Osteoblast (primary cell): ENCODE data around the gene GLI1. TPM values are rescaled to one million over a fixed set of nuclear protein-coding genes. Genes with fewer than 3 reads are reported as not detected.
A peak's percentile ranks its signal among the peaks of the same experiment; 100 is the strongest.

ENCODE experiments used
- DNase-seq: peaks from one replicate; pipeline ENCODE4 v3.0.0; 2011; ENCODE audit warnings: low spot score, mixed read lengths; ENCODE audit not compliant: insufficient read length; ENCODE audit errors: missing footprints
- H2AFZ ChIP-seq: 2 replicates; pipeline ENCODE4 v1.6.0; 2011; ENCODE audit warnings: mild to moderate bottlenecking, low read length
- H3K27ac ChIP-seq: 2 replicates; pipeline ENCODE4 v1.5.1; 2011; ENCODE audit warnings: mild to moderate bottlenecking, low read depth, low read length, moderate library complexity
- H3K27me3 ChIP-seq: 2 replicates; pipeline ENCODE4 v1.6.0; 2012; ENCODE audit warnings: mild to moderate bottlenecking, control low read depth, inconsistent platforms, low read length, moderate library complexity; ENCODE audit not compliant: insufficient read depth
- H3K36me3 ChIP-seq: 2 replicates; pipeline ENCODE4 v1.5.1; 2011; ENCODE audit warnings: mild to moderate bottlenecking, low read length, control low read depth, moderate library complexity; ENCODE audit not compliant: insufficient read depth
- H3K4me1 ChIP-seq: 2 replicates; pipeline ENCODE4 v1.5.1; 2011; ENCODE audit warnings: mild to moderate bottlenecking, low read length, control low read depth, moderate library complexity; ENCODE audit not compliant: insufficient read depth
- H3K4me2 ChIP-seq: 2 replicates; pipeline ENCODE4 v1.6.0; 2011; ENCODE audit warnings: mild to moderate bottlenecking, low read length; ENCODE audit not compliant: insufficient read depth
- H3K4me3 ChIP-seq: fragments of 200-600 bp; sonication (generic); 3 replicates; pipeline ENCODE4 v1.5.1; 2012; ENCODE audit warnings: mild to moderate bottlenecking, low read length, inconsistent platforms; ENCODE audit not compliant: insufficient read depth
- H3K79me2 ChIP-seq: 2 replicates; pipeline ENCODE4 v1.6.0; 2012; ENCODE audit warnings: mild to moderate bottlenecking, low read length, control low read depth, inconsistent platforms; ENCODE audit not compliant: insufficient read depth
- H3K9me3 ChIP-seq: 2 replicates; pipeline ENCODE4 v1.5.1; 2011; ENCODE audit warnings: low read depth, low read length, control low read depth
- H4K20me1 ChIP-seq: 2 replicates; pipeline ENCODE4 v1.6.0; 2012; ENCODE audit warnings: mild to moderate bottlenecking, low read length, control low read depth; ENCODE audit not compliant: insufficient read depth
- total RNA-seq: library from RNA; depleted of rRNA; stranded (reverse); fragments of >200 nt; gene quantifications from 2 replicates; pipeline ENCODE4 v1.2.3, GENCODE V29; 2012
- TF ChIP-seq, protein P1 (sequence below): IDR thresholded peaks from 2 replicates; pipeline ENCODE4 v1.5.1; 2011; ENCODE audit warnings: mild to moderate bottlenecking, low read depth, low read length, moderate library complexity; ENCODE audit errors: extremely low read depth

GLI1 gene
- total RNA-seq, 1 donor: 0.36 TPM

DNA sequence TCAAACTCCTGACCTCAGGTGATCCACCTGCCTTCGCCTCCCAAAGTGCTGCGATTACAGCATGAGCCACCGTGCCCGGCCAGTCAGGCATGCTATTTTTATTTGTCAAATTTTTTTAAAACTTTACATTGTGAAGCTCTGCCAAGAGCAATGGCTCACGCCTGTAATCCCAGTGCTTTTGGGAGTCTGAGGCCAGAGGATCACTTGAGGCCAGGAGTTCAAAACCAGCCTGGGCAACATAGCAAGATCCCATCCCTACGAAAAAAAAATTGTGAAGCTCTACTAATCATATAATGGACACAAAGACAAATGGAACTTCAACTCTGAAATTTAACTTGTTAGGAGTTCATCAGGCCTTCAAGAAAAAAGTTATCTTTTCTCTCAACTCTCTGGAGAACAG is 30.6 kb upstream of the GLI1 start:
- Histone ChIP-seq H4K20me1 (peaks cover 5% of the 10 kb centered on the region), H3K4me2 (peak overlapping the region; percentile 80), H3K27ac (no peak overlapping the region), H3K4me1 (peaks cover 12% of the 10 kb centered on the region), H3K79me2 (peaks cover 58% of the 10 kb centered on the region), H2AFZ (no peak overlapping the region), H3K4me3 (peak overlapping the region; percentile 77), H3K27me3 (no peaks in the 10 kb centered on the region), H3K36me3 (peaks cover 4% of the 10 kb centered on the region), H3K9me3 (no peaks in the 10 kb centered on the region)
- TF ChIP-seq, protein P1, sequence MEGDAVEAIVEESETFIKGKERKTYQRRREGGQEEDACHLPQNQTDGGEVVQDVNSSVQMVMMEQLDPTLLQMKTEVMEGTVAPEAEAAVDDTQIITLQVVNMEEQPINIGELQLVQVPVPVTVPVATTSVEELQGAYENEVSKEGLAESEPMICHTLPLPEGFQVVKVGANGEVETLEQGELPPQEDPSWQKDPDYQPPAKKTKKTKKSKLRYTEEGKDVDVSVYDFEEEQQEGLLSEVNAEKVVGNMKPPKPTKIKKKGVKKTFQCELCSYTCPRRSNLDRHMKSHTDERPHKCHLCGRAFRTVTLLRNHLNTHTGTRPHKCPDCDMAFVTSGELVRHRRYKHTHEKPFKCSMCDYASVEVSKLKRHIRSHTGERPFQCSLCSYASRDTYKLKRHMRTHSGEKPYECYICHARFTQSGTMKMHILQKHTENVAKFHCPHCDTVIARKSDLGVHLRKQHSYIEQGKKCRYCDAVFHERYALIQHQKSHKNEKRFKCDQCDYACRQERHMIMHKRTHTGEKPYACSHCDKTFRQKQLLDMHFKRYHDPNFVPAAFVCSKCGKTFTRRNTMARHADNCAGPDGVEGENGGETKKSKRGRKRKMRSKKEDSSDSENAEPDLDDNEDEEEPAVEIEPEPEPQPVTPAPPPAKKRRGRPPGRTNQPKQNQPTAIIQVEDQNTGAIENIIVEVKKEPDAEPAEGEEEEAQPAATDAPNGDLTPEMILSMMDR: no peak
- no peak for DNase-seq

DNA sequence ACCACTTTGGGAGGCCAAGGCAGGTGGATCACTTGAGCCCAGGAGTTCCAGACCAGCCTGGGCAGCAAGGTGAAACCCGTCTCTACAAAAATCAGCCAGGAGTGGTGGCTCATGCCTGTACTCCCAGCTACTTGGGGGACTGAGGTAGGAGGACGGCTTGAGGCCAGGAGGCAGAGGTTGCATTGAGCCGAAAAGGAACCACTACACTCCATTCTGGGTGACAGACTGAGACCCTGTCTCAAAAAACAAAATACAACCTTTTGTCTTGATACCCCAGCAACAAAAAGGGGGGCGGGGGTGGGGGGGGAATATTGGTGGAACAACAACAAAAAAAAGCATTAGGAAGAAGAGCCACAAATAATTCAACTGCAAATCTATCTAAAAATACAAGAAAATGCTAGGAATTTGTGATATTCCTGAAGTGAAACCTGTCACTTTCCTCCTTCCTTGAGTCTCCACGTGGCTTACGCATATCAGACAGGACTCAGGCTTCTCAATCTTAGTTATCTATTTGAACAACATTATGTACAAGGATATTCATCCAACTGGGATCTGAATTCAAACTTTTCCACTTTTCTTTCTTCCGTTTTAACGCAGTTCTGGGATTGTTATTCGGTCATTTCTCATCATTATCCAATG is 30.0 kb upstream of the GLI1 start:
- Histone ChIP-seq H4K20me1 (peaks cover 5% of the 10 kb centered on the region), H3K36me3 (peaks cover 4% of the 10 kb centered on the region), H3K4me3 (peak overlapping the region; percentile 77), H3K27me3 (no peaks in the 10 kb centered on the region), H3K27ac (peak overlapping the region; percentile 82), H2AFZ (peak overlapping the region; percentile 64), H3K4me2 (peak overlapping the region; percentile 80), H3K79me2 (peaks cover 51% of the 10 kb centered on the region), H3K4me1 (peaks cover 12% of the 10 kb centered on the region), H3K9me3 (no peaks in the 10 kb centered on the region)
- peak; percentile 65 for DNase-seq
- TF ChIP-seq, protein P1: no peak

DNA sequence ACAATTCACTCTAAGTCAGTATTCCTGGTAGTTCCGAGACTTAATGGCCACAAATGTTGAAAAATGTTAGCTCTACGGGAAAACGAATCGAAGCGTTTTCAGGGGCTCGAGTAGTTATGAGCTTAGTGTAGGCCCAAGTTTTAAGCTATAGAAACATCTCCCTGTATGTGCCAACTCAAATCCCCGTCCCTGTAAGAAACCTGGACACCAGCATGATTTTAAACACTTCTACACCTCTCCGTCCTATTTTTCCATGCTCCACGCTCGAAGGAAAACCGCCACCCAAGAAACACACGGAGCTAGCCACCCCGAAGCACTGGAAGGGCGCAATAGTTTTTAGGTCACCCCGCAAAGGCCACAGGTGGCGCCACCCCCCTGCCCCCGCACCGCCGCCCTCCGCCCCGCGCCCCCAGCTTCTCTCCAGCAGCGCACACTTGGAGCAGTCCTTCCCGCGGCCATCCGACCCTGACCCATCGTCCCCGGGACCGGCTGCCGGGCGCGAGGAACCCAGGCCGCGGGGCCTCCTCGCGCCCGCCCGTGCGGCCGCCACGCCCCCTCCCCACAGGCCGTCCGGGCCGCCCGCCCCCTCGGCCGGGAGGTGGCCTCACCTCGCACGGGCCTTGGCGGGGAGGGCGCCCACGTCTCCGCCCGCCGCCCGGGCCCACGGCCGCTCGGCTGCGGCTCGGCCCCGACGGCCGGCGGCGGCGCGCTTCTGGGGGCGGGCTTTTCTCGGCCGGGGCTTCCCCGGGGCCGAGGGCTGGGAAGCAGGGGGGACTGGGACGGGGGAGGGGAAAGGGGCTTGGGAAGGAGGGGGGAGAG is 29.3 kb upstream of the GLI1 start:
- Histone ChIP-seq H3K27me3 (no peaks in the 10 kb centered on the region), H2AFZ (peak overlapping the region; percentile 64), H3K4me2 (peak overlapping the region; percentile 80), H3K27ac (peak overlapping the region; percentile 82), H3K4me3 (peak overlapping the region; percentile 77), H3K79me2 (peaks cover 48% of the 10 kb centered on the region), H3K4me1 (peaks cover 12% of the 10 kb centered on the region), H4K20me1 (peaks cover 3% of the 10 kb centered on the region), H3K36me3 (peaks cover 4% of the 10 kb centered on the region), H3K9me3 (no peaks in the 10 kb centered on the region)
- TF ChIP-seq, protein P1: no peak
- no peak for DNase-seq
